ENCODE results near the gene CREB3L2. TPM values are rescaled to one million over a fixed set of nuclear protein-coding genes. Genes with fewer than 3 reads are reported as not detected.

Gene CREB3L2
- total and polyA plus RNA-seq, 2 of the 8 experiments (the other 6 are each of a cell fraction or from before 2014, with no cell fraction given) = 14.4 to 48.3 TPM

- TF ChIP-seq PHF8 (conservative IDR thresholded peaks at IDR 0.05; ENCODE audit: low read depth, low read length) (no peak), POLR2AphosphoS5 (IDR thresholded peaks at IDR 0.05; ENCODE audit: low read depth, low read length) (no peak), RXRA (IDR thresholded peaks at IDR 0.05; ENCODE audit: insufficient read depth, low read depth, low read length) (no peak), GABPA (IDR thresholded peaks at IDR 0.05; ENCODE audit: borderline replicate concordance, insufficient read depth, low read length) (no peak)
Measured at GRCh38 chr7:138004046-138004445, 2.2 kb upstream of the CREB3L2 start (continued).
